ENCODE measurements around the gene ABHD14A. TPM values are rescaled to one million over a fixed set of nuclear protein-coding genes. Genes with fewer than 3 reads are reported as not detected.

ABHD14A gene
- polyA plus RNA-seq, 1 donor (not counting 4 experiments of a cell fraction or from before 2014, with no cell fraction given): 6.9 TPM

GRCh38 chr3:51982838-51983577, 8.1 kb downstream of the ABHD14A start, which contains the start of gene ACY1:
Gene ACY1 (plus strand): TSS chr3:51983535. CDS start chr3:51984065, 530 bp downstream.
- FAIRE-seq: no peak
- no peaks in the 10 kb centered on the region for H4K20me1 ChIP-seq (ENCODE audit: control insufficient read depth, extremely low read depth, insufficient read depth, low read length)

DNA sequence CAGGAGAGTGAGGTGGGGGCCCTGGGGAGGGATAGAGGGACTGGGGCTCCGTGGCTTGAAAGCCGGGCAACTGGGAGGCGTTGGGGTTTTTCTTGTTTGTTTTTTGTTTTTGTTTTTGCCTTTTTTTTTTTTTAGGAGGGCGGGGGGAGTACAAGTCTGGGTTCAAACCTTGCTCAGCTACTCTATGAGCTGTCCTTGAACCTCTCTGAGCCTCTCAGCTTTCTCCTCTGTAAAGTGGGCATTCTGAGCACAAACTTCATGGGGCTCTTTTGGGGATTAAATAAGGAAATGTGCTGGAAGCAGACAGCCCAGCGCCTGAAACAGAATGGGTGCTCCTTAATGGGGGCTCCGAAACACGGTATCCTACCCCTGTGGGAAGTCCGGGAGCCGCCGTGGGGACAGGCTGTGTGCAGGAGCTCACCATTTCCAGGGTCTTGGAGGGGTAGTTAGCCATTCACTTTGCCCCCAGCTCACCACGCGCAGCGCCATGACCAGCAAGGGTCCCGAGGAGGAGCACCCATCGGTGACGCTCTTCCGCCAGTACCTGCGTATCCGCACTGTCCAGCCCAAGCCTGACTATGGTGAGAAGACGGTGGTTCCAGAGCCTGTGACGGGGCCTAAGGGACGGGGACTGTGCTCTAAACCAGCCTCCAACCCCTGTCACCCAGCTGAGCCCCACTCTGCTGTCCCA, 8.9 kb downstream of the ABHD14A start:
- Histone ChIP-seq H3K9me1 (ENCODE audit: control insufficient read depth, extremely low read depth, insufficient read depth, low read length) (no peaks in the 10 kb centered on the region), H3K4me3 (ENCODE audit: control insufficient read depth in 2 of 3, extremely low read depth in 1 of 3, insufficient read depth in 2 of 3, low read depth in 1 of 3, low read length in 3 of 3) (peak overlapping the region; percentile 48 to 77 (median 77)), H3K9ac (ENCODE audit: control insufficient read depth, extremely low read depth, insufficient read depth, low read length) (peak overlapping the region; percentile 86), H3K36me3 (ENCODE audit: control insufficient read depth in 2 of 2, extremely low read depth in 1 of 2, insufficient read depth in 2 of 2, low read length in 2 of 2) (peaks cover 0 to 2% of the 10 kb centered on the region in 2 experiments), H4K20me1 (ENCODE audit: control insufficient read depth, extremely low read depth, insufficient read depth, low read length) (no peaks in the 10 kb centered on the region), H3K27me3 (ENCODE audit: control insufficient read depth, extremely low read depth, insufficient read depth, low read length) (no peaks in the 10 kb centered on the region), H3K27ac (ENCODE audit: control insufficient read depth, insufficient read depth, low read length) (peak overlapping the region; percentile 68), H3K4me2 (ENCODE audit: control insufficient read depth, extremely low read depth, insufficient read depth, low read depth, low read length) (peak overlapping the region; percentile 88), H2AFZ (ENCODE audit: control insufficient read depth, low read length) (peak overlapping the region; percentile 60), H3K4me1 (ENCODE audit: control insufficient read depth, extremely low read depth, insufficient read depth, low read length) (peaks cover 14% of the 10 kb centered on the region), H3K9me3 (ENCODE audit: control insufficient read depth, low read depth, low read length) (no peaks in the 10 kb centered on the region), H3K79me2 (ENCODE audit: control insufficient read depth, insufficient read depth, low read length) (peaks cover 4% of the 10 kb centered on the region)
- TF ChIP-seq, protein P1, sequence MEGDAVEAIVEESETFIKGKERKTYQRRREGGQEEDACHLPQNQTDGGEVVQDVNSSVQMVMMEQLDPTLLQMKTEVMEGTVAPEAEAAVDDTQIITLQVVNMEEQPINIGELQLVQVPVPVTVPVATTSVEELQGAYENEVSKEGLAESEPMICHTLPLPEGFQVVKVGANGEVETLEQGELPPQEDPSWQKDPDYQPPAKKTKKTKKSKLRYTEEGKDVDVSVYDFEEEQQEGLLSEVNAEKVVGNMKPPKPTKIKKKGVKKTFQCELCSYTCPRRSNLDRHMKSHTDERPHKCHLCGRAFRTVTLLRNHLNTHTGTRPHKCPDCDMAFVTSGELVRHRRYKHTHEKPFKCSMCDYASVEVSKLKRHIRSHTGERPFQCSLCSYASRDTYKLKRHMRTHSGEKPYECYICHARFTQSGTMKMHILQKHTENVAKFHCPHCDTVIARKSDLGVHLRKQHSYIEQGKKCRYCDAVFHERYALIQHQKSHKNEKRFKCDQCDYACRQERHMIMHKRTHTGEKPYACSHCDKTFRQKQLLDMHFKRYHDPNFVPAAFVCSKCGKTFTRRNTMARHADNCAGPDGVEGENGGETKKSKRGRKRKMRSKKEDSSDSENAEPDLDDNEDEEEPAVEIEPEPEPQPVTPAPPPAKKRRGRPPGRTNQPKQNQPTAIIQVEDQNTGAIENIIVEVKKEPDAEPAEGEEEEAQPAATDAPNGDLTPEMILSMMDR (optimal IDR thresholded peaks at IDR 0.05 in 1 of 3, IDR thresholded peaks at IDR 0.05 in 1 of 3, conservative IDR thresholded peaks at IDR 0.05 in 1 of 3; ENCODE audit: extremely low read depth in 1 of 3, insufficient read depth in 2 of 3, low read length in 3 of 3): no peak
- TF ChIP-seq EZH2 (IDR thresholded peaks at IDR 0.05; ENCODE audit: low read length): no peak
- dilution Hi-C loops (cut with MboI; ENCODE audit: extremely low pct_ligation_motif_present, low sequenced_read_pairs): no loop called here
- DNase-seq (ENCODE audit: low read depth, low spot score) (no peak), FAIRE-seq (no peak)

More at GRCh38 chr3:51982838-51983577, 8.1 kb downstream of the ABHD14A start, which contains the start of gene ACY1:
- H3K9me3 ChIP-seq (ENCODE audit: control insufficient read depth, low read depth, low read length): no peaks in the 10 kb centered on the region
- peak within 1 kb of the TSS; percentile 88 for H3K4me2 ChIP-seq (ENCODE audit: control insufficient read depth, extremely low read depth, insufficient read depth, low read depth, low read length)
- H3K79me2 ChIP-seq (ENCODE audit: control insufficient read depth, insufficient read depth, low read length): peaks cover 4% of the 10 kb centered on the region
- H3K4me1 ChIP-seq (ENCODE audit: control insufficient read depth, extremely low read depth, insufficient read depth, low read length): peaks cover 17% of the 10 kb centered on the region
- dilution Hi-C loops (cut with MboI; ENCODE audit: extremely low pct_ligation_motif_present, low sequenced_read_pairs): no loop called here
- H3K4me3 ChIP-seq (ENCODE audit: control insufficient read depth in 2 of 3, extremely low read depth in 1 of 3, insufficient read depth in 2 of 3, low read depth in 1 of 3, low read length in 3 of 3): peak within 1 kb of the TSS; percentile 48 to 77 (median 77)
- H3K9me1 ChIP-seq (ENCODE audit: control insufficient read depth, extremely low read depth, insufficient read depth, low read length): no peaks in the 10 kb centered on the region
- peak within 1 kb of the TSS; percentile 60 for H2AFZ ChIP-seq (ENCODE audit: control insufficient read depth, low read length)
- H3K27ac ChIP-seq (ENCODE audit: control insufficient read depth, insufficient read depth, low read length): peak within 1 kb of the TSS; percentile 68
- no peaks in the 10 kb centered on the region for H3K27me3 ChIP-seq (ENCODE audit: control insufficient read depth, extremely low read depth, insufficient read depth, low read length)
- peak within 1 kb of the TSS; percentile 86 for H3K9ac ChIP-seq (ENCODE audit: control insufficient read depth, extremely low read depth, insufficient read depth, low read length)
- peaks cover 0 to 2% of the 10 kb centered on the region in 2 experiments for H3K36me3 ChIP-seq (ENCODE audit: control insufficient read depth in 2 of 2, extremely low read depth in 1 of 2, insufficient read depth in 2 of 2, low read length in 2 of 2)
- TF ChIP-seq, protein P1 (optimal IDR thresholded peaks at IDR 0.05 in 1 of 3, IDR thresholded peaks at IDR 0.05 in 1 of 3, conservative IDR thresholded peaks at IDR 0.05 in 1 of 3; ENCODE audit: extremely low read depth in 1 of 3, insufficient read depth in 2 of 3, low read length in 3 of 3): no peak
- TF ChIP-seq EZH2 (IDR thresholded peaks at IDR 0.05; ENCODE audit: low read length): no peak
- no peak for DNase-seq (ENCODE audit: low read depth, low spot score)

Data from keratinocyte (primary cell).